ENCODE data around the gene ZNF862. TPM values are rescaled to one million over a fixed set of nuclear protein-coding genes. Genes with fewer than 3 reads are reported as not detected.

Gene ZNF862
- total RNA-seq, 1 experiment from 2014 or later: 5.7 TPM

DNA sequence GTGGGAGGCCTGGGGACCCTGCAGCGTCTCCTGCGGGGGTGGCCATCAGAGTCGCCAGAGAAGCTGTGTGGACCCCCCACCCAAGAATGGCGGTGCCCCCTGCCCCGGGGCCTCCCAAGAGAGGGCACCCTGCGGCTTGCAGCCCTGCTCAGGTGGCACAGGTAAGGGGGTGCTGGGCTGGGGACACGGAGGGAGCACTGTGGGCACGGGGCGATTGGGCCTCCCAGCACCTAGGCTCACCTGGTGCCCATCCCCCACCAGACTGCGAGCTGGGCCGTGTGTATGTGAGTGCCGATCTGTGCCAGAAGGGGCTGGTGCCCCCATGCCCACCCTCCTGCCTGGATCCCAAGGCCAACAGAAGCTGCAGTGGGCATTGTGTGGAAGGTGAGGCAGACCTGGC, 35.2 kb upstream of the ZNF862 start:
- ChIA-PET POLR2A (ENCODE audit: low non-redundant PET) (no interaction called here), CTCF (interaction anchor here (0.6 kb wide), 1 partner anchor 80 kb away, joined by 3 read pairs; no protein-coding TSS in a partner anchor)
- H3K9me3 ChIP-seq (ENCODE audit: low read depth, low read length, poor library complexity, severe bottlenecking): no peaks in the 10 kb centered on the region
- intact Hi-C loops (cut with micrococcal nuclease; ENCODE audit: unreplicated experiment): loop anchor here (10.0 kb wide), 1 partner anchor 242 kb away; no protein-coding TSS in a partner anchor
- BruUV-seq (replicated peaks): no TSS peak
- no peaks in the 10 kb centered on the region for H3K4me1 ChIP-seq (ENCODE audit: insufficient read depth, low read length, poor library complexity, severe bottlenecking)
- TF ChIP-seq, protein P1, sequence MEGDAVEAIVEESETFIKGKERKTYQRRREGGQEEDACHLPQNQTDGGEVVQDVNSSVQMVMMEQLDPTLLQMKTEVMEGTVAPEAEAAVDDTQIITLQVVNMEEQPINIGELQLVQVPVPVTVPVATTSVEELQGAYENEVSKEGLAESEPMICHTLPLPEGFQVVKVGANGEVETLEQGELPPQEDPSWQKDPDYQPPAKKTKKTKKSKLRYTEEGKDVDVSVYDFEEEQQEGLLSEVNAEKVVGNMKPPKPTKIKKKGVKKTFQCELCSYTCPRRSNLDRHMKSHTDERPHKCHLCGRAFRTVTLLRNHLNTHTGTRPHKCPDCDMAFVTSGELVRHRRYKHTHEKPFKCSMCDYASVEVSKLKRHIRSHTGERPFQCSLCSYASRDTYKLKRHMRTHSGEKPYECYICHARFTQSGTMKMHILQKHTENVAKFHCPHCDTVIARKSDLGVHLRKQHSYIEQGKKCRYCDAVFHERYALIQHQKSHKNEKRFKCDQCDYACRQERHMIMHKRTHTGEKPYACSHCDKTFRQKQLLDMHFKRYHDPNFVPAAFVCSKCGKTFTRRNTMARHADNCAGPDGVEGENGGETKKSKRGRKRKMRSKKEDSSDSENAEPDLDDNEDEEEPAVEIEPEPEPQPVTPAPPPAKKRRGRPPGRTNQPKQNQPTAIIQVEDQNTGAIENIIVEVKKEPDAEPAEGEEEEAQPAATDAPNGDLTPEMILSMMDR (conservative IDR thresholded peaks at IDR 0.05; ENCODE audit: low read depth, low read length): no peak
- TF ChIP-seq EZH2 (IDR thresholded peaks at IDR 0.05; ENCODE audit: borderline replicate concordance, low read depth, low read length, poor library complexity, severe bottlenecking): no peak
- no peak for DNase-seq (ENCODE audit: low spot score)
- no peaks in the 10 kb centered on the region for H3K36me3 ChIP-seq (ENCODE audit: insufficient read depth, low read length, poor library complexity, severe bottlenecking)
- H3K4me3 ChIP-seq (ENCODE audit: low read depth, low read length, poor library complexity, severe bottlenecking): no peak overlapping the region
- no peaks in the 10 kb centered on the region for H3K27me3 ChIP-seq (replicated peaks; ENCODE audit: insufficient read depth, low read depth, low read length, poor library complexity)
- no peak overlapping the region for H3K27ac ChIP-seq (ENCODE audit: low read depth, low read length, poor library complexity, severe bottlenecking)

DNA sequence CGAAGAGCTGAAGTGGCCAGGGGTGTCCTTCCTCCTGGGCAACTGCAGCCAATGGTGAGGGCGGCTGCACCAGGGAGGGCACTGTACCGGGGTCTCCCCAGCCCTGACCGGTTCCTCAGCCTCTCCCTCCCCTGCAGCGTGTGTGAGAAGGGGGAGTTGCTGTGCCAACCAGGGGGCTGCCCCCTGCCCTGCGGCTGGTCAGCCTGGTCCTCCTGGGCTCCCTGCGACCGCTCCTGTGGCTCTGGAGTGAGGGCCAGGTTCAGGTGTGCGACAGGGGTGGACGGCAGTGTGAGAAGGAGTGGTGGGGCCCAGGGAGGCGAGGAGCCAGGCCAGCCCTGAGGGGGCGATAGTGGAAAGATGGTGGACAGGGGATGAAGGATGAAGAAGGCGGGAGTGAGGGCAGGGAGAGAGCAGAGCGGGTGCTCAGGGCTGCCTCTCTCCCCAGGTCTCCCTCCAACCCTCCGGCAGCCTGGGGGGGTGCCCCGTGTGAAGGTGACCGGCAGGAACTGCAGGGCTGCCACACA, 34.6 kb upstream of the ZNF862 start:
- TF ChIP-seq, protein P1 (conservative IDR thresholded peaks at IDR 0.05; ENCODE audit: low read depth, low read length): no peak
- TF ChIP-seq EZH2 (IDR thresholded peaks at IDR 0.05; ENCODE audit: borderline replicate concordance, low read depth, low read length, poor library complexity, severe bottlenecking): no peak
- no peak overlapping the region for H3K4me3 ChIP-seq (ENCODE audit: low read depth, low read length, poor library complexity, severe bottlenecking)
- ChIA-PET POLR2A (ENCODE audit: low non-redundant PET) (no interaction called here), CTCF (interaction anchor here (0.6 kb wide), 1 partner anchor 80 kb away, joined by 3 read pairs; no protein-coding TSS in a partner anchor)
- BruUV-seq (replicated peaks): no TSS peak
- H3K4me1 ChIP-seq (ENCODE audit: insufficient read depth, low read length, poor library complexity, severe bottlenecking): no peaks in the 10 kb centered on the region
- H3K27ac ChIP-seq (ENCODE audit: low read depth, low read length, poor library complexity, severe bottlenecking): no peak overlapping the region
- DNase-seq (ENCODE audit: low spot score): no peak
- H3K27me3 ChIP-seq (replicated peaks; ENCODE audit: insufficient read depth, low read depth, low read length, poor library complexity): no peaks in the 10 kb centered on the region
- H3K36me3 ChIP-seq (ENCODE audit: insufficient read depth, low read length, poor library complexity, severe bottlenecking): no peaks in the 10 kb centered on the region
- intact Hi-C loops (cut with micrococcal nuclease; ENCODE audit: unreplicated experiment): loop anchor here (10.0 kb wide), 1 partner anchor 241 kb away; no protein-coding TSS in a partner anchor
- no peaks in the 10 kb centered on the region for H3K9me3 ChIP-seq (ENCODE audit: low read depth, low read length, poor library complexity, severe bottlenecking)

DNA sequence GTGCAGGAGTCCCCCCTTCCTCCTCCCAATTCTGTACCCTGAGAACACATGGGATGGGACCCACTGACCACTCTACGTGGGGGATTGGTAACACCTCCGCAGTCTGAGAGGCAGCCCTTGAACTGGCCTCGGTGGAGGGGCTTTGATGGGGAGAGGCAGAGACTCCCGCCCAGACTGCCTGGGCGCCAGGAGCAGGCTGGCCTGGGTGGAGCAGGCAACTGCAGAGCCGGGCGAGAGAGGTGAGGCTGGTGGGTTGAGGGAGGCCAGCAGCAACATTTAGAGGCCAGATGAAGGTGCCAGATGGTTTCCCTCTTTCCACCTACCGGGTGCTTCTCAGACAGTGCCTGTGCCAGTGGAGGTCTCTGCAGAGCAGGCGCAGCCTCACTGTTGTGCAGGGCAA, 34.1 kb upstream of the ZNF862 start:
- no peak overlapping the region for H3K4me3 ChIP-seq (ENCODE audit: low read depth, low read length, poor library complexity, severe bottlenecking)
- H3K27me3 ChIP-seq (replicated peaks; ENCODE audit: insufficient read depth, low read depth, low read length, poor library complexity): no peaks in the 10 kb centered on the region
- H3K27ac ChIP-seq (ENCODE audit: low read depth, low read length, poor library complexity, severe bottlenecking): no peak overlapping the region
- intact Hi-C loops (cut with micrococcal nuclease; ENCODE audit: unreplicated experiment): loop anchor here (10.0 kb wide), 1 partner anchor 241 kb away; no protein-coding TSS in a partner anchor
- no peaks in the 10 kb centered on the region for H3K4me1 ChIP-seq (ENCODE audit: insufficient read depth, low read length, poor library complexity, severe bottlenecking)
- H3K36me3 ChIP-seq (ENCODE audit: insufficient read depth, low read length, poor library complexity, severe bottlenecking): no peaks in the 10 kb centered on the region
- BruUV-seq (replicated peaks): no TSS peak
- DNase-seq (ENCODE audit: low spot score): no peak
- ChIA-PET POLR2A (ENCODE audit: low non-redundant PET) (no interaction called here), CTCF (no interaction called here)
- H3K9me3 ChIP-seq (ENCODE audit: low read depth, low read length, poor library complexity, severe bottlenecking): no peaks in the 10 kb centered on the region
- TF ChIP-seq EZH2 (IDR thresholded peaks at IDR 0.05; ENCODE audit: borderline replicate concordance, low read depth, low read length, poor library complexity, severe bottlenecking): no peak
- TF ChIP-seq, protein P1 (conservative IDR thresholded peaks at IDR 0.05; ENCODE audit: low read depth, low read length): no peak
